NCI-H2227 (cell line): ENCODE results near the gene C1orf105.

Experiments used
- DNase-seq: peaks from one replicate; lab custom pipeline; 2025; ENCODE audit not compliant: unreplicated experiment; lab: John Stamatoyannopoulos, UW

C1orf105 gene

GRCh38 chr1:172395576-172395975 lies 24.9 kb upstream of the C1orf105 start:
- no peak for DNase-seq

GRCh38 chr1:172397221-172397620 lies 23.3 kb upstream of the C1orf105 start:
- no peak for DNase-seq

GRCh38 chr1:172397633-172398032 lies 22.9 kb upstream of the C1orf105 start:
- no peak for DNase-seq

- no peak for DNase-seq
Measured at GRCh38 chr1:172398193-172398592, 22.3 kb upstream of the C1orf105 start.

- peak; percentile 56 for DNase-seq
Measured at GRCh38 chr1:172398970-172399755, 21.3 kb upstream of the C1orf105 start.

GRCh38 chr1:172399756-172400721 lies 20.4 kb upstream of the C1orf105 start:
- DNase-seq, result no peak

- no peak for DNase-seq
Measured at GRCh38 chr1:172400722-172401105, 19.8 kb upstream of the C1orf105 start.

- DNase-seq, result no peak
Measured at GRCh38 chr1:172401477-172401876, 19.0 kb upstream of the C1orf105 start.

- DNase-seq, result no peak
Measured at GRCh38 chr1:172401892-172402291, 18.6 kb upstream of the C1orf105 start.

GRCh38 chr1:172402878-172403569 lies 17.5 kb upstream of the C1orf105 start:
- no peak for DNase-seq

- DNase-seq, result no peak
Measured at GRCh38 chr1:172404121-172404520, 16.4 kb upstream of the C1orf105 start.

- DNase-seq, result no peak
Measured at GRCh38 chr1:172405912-172406311, 14.6 kb upstream of the C1orf105 start.

- no peak for DNase-seq
Measured at GRCh38 chr1:172406968-172407367, 13.5 kb upstream of the C1orf105 start.

GRCh38 chr1:172408958-172409357 lies 11.5 kb upstream of the C1orf105 start:
- no peak for DNase-seq

GRCh38 chr1:172410027-172410426 lies 10.5 kb upstream of the C1orf105 start:
- DNase-seq, result no peak

- DNase-seq, result no peak
Measured at GRCh38 chr1:172411791-172412338, 8.6 kb upstream of the C1orf105 start.

- DNase-seq, result no peak
Measured at GRCh38 chr1:172414331-172414730, 6.2 kb upstream of the C1orf105 start.

- DNase-seq, result no peak
Measured at GRCh38 chr1:172416496-172417035, 3.9 kb upstream of the C1orf105 start.

- no peak for DNase-seq
Measured at GRCh38 chr1:172417557-172417956, 2.9 kb upstream of the C1orf105 start.

GRCh38 chr1:172421974-172422604 lies 1.6 kb downstream of the C1orf105 start:
- DNase-seq, result no peak
